Dendritic cell treated with granulocyte-macrophage colony-stimulating factor and Interleukin-4, amounts not matched to agents 40 ng/mL and 50 ng/mL, for 4 days (primary cell): ENCODE measurements around the gene LSP1.

ENCODE experiments used
- H3K27ac Mint-ChIP-seq: one replicate; pipeline ENCODE4 v1.8.0; 2022; ENCODE audit warnings: mild to moderate bottlenecking, mixed read lengths
- H3K27me3 Mint-ChIP-seq: one replicate; pipeline ENCODE4 v1.8.0; 2022; ENCODE audit warnings: mild to moderate bottlenecking, mixed read lengths
- H3K36me3 Mint-ChIP-seq: one replicate; pipeline ENCODE4 v1.8.0; 2022; ENCODE audit warnings: low read depth, mixed read lengths
- H3K4me1 Mint-ChIP-seq: one replicate; pipeline ENCODE4 v1.8.0; 2022; ENCODE audit warnings: low read depth, mixed read lengths
- H3K4me3 Mint-ChIP-seq: one replicate; pipeline ENCODE4 v1.8.0; 2022; ENCODE audit warnings: mild to moderate bottlenecking, moderate library complexity, mixed read lengths
- H3K9me3 Mint-ChIP-seq: one replicate; pipeline ENCODE4 v1.8.0; 2022; ENCODE audit warnings: mixed read lengths
- intact Hi-C: fragments of 100-400 bp; cut with micrococcal nuclease; formaldehyde crosslinking; loops from one replicate; pipeline ENCODE4 v1.15.0; 2022

The LSP1 gene

DNA sequence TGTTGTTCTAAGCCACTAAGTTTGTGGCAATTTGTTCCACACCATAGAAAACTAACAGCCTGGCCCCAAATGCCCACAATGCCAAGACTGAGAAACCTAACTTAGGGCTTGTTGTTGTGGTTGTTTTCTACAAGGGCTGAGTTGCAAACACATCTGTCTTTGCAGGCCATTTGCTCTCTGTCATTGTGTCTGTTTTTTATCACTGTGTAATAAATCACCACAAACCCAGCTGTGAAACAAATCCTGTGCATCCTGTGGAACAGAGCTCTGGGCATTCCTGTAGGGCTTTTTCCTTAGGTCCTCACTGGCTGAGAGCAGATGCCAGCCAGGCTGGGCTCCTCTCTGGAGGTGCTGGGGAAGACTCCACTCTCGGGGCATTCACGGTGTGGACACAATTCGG lies 33.8 kb upstream of the LSP1 start:
- no peak overlapping the region for H3K27ac Mint-ChIP-seq
- H3K4me3 Mint-ChIP-seq, result no peak overlapping the region
- peaks cover 31% of the 10 kb centered on the region for H3K9me3 Mint-ChIP-seq
- H3K36me3 Mint-ChIP-seq, result no peaks in the 10 kb centered on the region
- intact Hi-C loops, result no loop called here
- H3K4me1 Mint-ChIP-seq, result peaks cover 4% of the 10 kb centered on the region
- H3K27me3 Mint-ChIP-seq, result peaks cover 88% of the 10 kb centered on the region

- intact Hi-C loops, result no loop called here
- no peaks in the 10 kb centered on the region for H3K36me3 Mint-ChIP-seq
- no peak overlapping the region for H3K27ac Mint-ChIP-seq
- no peak overlapping the region for H3K4me3 Mint-ChIP-seq
- H3K4me1 Mint-ChIP-seq, result peaks cover 4% of the 10 kb centered on the region
- peaks cover 78% of the 10 kb centered on the region for H3K27me3 Mint-ChIP-seq
- peaks cover 31% of the 10 kb centered on the region for H3K9me3 Mint-ChIP-seq
Observed at GRCh38 chr11:1820463-1821325, 32.2 kb upstream of the LSP1 start.

DNA sequence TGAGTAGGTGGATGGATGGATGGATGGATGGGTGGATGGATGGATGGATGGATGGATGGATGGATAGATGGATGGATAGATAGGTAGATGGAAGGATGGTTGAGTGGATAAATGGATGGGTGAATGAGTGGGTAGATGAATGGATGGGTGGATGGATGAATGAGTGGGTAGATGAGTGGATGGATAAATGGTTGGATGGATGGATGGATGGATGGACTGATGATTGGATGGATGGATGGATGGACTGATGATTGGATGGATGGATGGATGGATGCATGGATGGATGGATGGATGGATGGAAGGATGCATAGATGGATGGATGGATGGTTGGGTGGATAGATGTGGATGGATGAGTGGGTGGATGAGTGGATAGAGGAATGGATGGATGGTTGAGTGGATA lies 31.3 kb upstream of the LSP1 start:
- intact Hi-C loops, result no loop called here
- H3K36me3 Mint-ChIP-seq, result no peaks in the 10 kb centered on the region
- H3K9me3 Mint-ChIP-seq, result peaks cover 31% of the 10 kb centered on the region
- peaks cover 74% of the 10 kb centered on the region for H3K27me3 Mint-ChIP-seq
- no peak overlapping the region for H3K4me3 Mint-ChIP-seq
- H3K4me1 Mint-ChIP-seq, result peaks cover 4% of the 10 kb centered on the region
- no peak overlapping the region for H3K27ac Mint-ChIP-seq

DNA sequence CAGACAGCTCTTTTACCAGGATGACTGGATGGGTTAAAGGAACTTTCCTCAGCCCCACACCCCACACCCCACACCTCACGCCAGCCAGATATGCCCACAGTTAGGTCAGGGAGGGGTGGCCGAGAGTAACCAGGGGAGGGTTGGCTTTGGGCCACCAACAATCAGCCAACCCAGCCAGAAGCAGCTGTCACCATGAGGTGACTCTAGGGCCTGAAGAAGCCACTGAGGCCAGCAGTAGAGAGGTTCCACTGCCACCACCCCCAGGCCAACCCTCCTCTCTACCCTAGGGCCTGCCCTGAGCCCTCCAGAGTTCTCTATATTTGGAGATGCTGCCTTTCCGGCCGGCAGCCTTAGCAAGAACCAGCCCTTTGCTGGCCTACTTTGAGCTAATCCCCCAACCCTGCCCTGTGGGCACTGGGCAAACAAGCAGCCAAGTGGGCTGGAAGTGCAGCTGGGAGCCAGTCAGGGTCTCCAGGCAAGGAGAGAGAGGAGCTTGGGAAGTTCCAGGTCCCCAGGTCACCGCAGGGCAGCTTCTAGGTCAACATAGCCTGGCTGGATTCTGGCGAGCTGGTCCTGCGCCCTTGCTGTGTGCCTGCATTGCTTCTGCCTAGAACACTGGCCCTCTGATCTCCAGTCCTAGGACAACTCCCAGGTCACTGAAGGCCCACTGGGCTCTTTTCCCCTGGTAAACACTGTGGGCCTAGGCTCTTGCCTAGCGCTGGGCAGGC lies 30.1 kb upstream of the LSP1 start:
- intact Hi-C loops, result no loop called here
- H3K4me1 Mint-ChIP-seq, result peaks cover 4% of the 10 kb centered on the region
- H3K36me3 Mint-ChIP-seq, result no peaks in the 10 kb centered on the region
- H3K4me3 Mint-ChIP-seq, result no peak overlapping the region
- peaks cover 76% of the 10 kb centered on the region for H3K27me3 Mint-ChIP-seq
- no peak overlapping the region for H3K27ac Mint-ChIP-seq
- peaks cover 31% of the 10 kb centered on the region for H3K9me3 Mint-ChIP-seq

- intact Hi-C loops, result no loop called here
- Mint-ChIP-seq H3K4me3 (no peak overlapping the region), H3K9me3 (peaks cover 28% of the 10 kb centered on the region)
Observed at GRCh38 chr11:1823376-1824220, 29.3 kb upstream of the LSP1 start.

GRCh38 chr11:1824221-1825038 lies 28.5 kb upstream of the LSP1 start:
- Mint-ChIP-seq H3K27ac (no peak overlapping the region), H3K4me3 (no peak overlapping the region), H3K36me3 (no peaks in the 10 kb centered on the region), H3K9me3 (peaks cover 20% of the 10 kb centered on the region), H3K4me1 (peaks cover 4% of the 10 kb centered on the region), H3K27me3 (peaks cover 82% of the 10 kb centered on the region)
- intact Hi-C loops, result no loop called here

More at GRCh38 chr11:1823376-1824220, 29.3 kb upstream of the LSP1 start:
- Mint-ChIP-seq H3K4me1 (peaks cover 4% of the 10 kb centered on the region), H3K36me3 (no peaks in the 10 kb centered on the region), H3K27ac (no peak overlapping the region), H3K27me3 (peaks cover 82% of the 10 kb centered on the region)

DNA sequence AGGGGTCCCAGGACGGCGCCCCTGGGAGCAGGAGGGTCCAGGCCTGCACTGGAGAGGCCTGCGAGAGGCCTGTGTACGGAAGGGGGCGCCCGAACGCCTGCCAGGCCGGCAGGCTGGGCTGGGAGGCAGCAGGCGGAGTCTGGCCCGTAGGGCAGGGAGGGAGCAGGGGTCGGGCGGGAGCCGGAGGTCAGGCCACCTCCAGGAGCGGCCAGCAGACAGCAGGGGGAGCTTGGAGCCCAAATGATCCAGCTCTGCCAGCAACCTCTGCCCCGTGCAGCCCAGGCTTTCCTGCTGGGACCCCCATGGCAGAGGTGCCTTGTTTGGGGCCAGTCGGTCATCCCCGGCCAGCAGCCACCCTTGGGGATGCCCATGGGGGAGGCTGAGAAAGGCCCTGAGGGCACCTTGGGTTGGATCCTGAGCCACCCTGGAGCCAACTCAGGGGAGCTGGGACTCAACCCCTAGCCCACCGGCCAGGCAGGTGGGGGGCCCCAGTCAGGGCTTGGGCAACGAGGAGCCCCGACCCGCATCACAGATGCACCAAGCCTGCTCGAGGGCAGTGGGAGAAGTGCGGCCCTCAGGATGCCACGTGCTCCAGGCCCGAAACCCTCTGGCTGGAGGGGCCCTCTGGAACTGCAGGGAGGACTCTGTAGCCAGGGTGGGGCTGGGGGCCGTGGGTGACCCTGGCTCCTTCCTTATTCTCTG lies 27.7 kb upstream of the LSP1 start:
- Mint-ChIP-seq H3K27me3 (peaks cover 82% of the 10 kb centered on the region), H3K4me1 (peaks cover 8% of the 10 kb centered on the region), H3K27ac (no peak overlapping the region), H3K36me3 (no peaks in the 10 kb centered on the region), H3K9me3 (peaks cover 14% of the 10 kb centered on the region), H3K4me3 (no peak overlapping the region)
- intact Hi-C loops, result no loop called here

DNA sequence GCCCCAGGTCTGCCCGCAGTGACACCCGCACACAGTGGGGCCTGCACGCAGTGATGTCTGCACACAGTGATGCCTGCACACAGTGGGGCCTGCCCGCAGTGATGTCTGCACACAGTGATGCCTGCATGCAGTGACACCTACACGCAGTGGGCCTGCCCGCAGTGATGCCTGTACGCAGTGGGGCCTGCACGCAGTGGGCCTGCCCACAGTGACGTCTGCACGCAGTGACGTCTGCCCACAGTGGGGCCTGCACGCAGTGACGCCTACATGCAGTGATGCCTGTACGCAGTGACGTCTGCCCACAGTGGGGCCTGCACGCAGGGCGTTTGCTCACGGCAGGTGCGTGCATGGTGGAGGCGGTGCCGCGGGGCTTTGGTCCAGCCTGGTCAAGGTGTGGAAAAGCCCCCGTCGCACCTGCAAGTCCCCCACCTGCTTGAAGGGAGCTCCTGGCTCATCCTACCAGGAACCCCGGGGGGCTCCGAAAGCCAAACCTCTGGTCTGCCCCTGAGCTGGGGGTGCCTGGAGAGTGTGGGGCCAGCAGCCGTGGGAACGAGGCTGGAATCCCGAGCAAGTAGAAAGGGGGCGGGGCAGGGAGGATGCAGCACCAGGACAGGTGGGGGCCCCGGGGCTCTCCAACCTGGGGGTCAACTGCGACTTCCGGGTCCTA lies 27.0 kb upstream of the LSP1 start:
- intact Hi-C loops, result no loop called here
- Mint-ChIP-seq H3K27me3 (peaks cover 82% of the 10 kb centered on the region), H3K36me3 (no peaks in the 10 kb centered on the region), H3K27ac (no peak overlapping the region), H3K9me3 (peaks cover 12% of the 10 kb centered on the region), H3K4me3 (no peak overlapping the region), H3K4me1 (peaks cover 11% of the 10 kb centered on the region)

GRCh38 chr11:1826552-1827094 lies 26.3 kb upstream of the LSP1 start:
- intact Hi-C loops, result no loop called here
- Mint-ChIP-seq H3K4me3 (no peak overlapping the region), H3K27me3 (peaks cover 81% of the 10 kb centered on the region)

DNA sequence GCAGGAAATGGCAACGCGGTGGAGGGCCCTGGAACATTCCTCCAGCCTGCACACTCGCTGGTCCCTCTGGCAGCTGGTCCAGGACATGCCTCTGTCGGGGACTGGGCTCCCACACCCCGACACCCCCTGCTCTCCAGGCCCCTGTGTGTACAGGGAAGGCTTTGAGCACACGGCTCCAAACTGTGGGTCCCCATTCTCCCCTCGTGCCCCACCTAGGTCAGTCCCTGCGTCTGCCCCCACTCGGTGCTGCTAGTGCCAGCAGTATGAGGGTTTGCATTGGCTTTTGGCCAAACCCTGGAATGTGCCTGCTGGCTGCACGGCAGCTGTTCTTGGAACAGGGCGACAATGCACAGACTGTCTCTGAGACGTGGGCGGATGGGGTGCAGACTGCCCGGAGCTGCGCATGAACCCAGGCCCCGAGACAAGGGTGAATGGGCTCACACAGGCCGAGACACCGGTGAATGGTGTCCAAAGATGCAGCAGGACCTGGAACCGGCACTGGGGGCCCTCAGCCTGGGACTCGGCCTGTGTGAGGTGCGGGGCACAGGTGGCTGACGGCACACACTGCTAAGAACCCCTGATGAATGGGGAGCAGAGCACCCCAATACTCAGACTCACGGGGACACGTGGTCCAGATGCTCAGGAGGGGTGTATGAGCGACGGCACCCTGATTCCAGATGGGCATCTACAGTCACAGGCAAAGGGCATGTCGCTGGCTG lies 25.6 kb upstream of the LSP1 start:
- peaks cover 16% of the 10 kb centered on the region for H3K4me1 Mint-ChIP-seq
- intact Hi-C loops, result no loop called here
- H3K9me3 Mint-ChIP-seq, result no peaks in the 10 kb centered on the region
- H3K36me3 Mint-ChIP-seq, result no peaks in the 10 kb centered on the region
- H3K27me3 Mint-ChIP-seq, result peaks cover 81% of the 10 kb centered on the region
- no peak overlapping the region for H3K4me3 Mint-ChIP-seq
- no peak overlapping the region for H3K27ac Mint-ChIP-seq

More at GRCh38 chr11:1826552-1827094, 26.3 kb upstream of the LSP1 start:
- Mint-ChIP-seq H3K4me1 (peaks cover 11% of the 10 kb centered on the region), H3K27ac (no peak overlapping the region), H3K36me3 (no peaks in the 10 kb centered on the region), H3K9me3 (peaks cover 5% of the 10 kb centered on the region)

- intact Hi-C loops, result no loop called here
- Mint-ChIP-seq H3K27me3 (peaks cover 74% of the 10 kb centered on the region), H3K4me3 (no peak overlapping the region), H3K27ac (no peak overlapping the region), H3K9me3 (no peaks in the 10 kb centered on the region), H3K36me3 (no peaks in the 10 kb centered on the region), H3K4me1 (peaks cover 15% of the 10 kb centered on the region)
Observed at GRCh38 chr11:1827931-1828330, 25.0 kb upstream of the LSP1 start.

GRCh38 chr11:1828542-1828941 lies 24.3 kb upstream of the LSP1 start:
- no peak overlapping the region for H3K27ac Mint-ChIP-seq

More at GRCh38 chr11:1828542-1828941, 24.3 kb upstream of the LSP1 start:
- Mint-ChIP-seq H3K27me3 (peaks cover 75% of the 10 kb centered on the region), H3K9me3 (no peaks in the 10 kb centered on the region), H3K4me3 (no peak overlapping the region), H3K36me3 (no peaks in the 10 kb centered on the region), H3K4me1 (peaks cover 21% of the 10 kb centered on the region)
- intact Hi-C loops, result no loop called here
